ENCODE results near the gene REG1B.

The REG1B gene, protein sequence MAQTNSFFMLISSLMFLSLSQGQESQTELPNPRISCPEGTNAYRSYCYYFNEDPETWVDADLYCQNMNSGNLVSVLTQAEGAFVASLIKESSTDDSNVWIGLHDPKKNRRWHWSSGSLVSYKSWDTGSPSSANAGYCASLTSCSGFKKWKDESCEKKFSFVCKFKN

DNA sequence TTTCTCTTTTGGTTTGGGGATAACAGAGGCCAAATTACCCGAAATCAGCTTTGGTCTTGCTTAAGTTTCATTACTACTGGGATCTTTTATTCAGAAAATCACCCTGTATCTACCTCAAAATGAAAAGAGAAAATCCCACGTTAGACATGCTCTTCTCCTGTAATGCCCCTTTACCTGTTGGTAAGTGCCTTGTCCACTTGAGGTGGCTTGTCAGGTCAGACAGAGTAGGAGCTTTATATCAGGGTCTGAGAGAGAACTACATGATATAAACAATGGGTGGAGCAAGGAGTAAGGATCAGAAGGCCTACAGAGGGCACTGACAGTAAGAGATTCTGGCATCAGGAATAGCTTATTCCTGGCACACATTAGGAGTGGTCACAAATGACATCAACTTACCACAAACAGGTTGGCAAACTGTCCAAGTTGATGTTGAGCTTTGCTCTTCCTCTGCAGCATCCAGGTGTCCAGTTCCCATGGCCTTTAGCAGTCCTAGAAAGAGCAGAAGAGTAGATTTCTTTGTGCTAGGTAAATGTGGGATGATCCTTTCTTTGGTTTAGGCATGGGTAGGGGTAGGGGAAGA is at the start of gene REG1B:
REG1B (minus strand) TSS at position 209 of the 580 bp plus-strand sequence. CDS start 381 bp downstream, outside the sequence.
- no peak for DNase-seq (ENCODE audit: low spot score)

DNA sequence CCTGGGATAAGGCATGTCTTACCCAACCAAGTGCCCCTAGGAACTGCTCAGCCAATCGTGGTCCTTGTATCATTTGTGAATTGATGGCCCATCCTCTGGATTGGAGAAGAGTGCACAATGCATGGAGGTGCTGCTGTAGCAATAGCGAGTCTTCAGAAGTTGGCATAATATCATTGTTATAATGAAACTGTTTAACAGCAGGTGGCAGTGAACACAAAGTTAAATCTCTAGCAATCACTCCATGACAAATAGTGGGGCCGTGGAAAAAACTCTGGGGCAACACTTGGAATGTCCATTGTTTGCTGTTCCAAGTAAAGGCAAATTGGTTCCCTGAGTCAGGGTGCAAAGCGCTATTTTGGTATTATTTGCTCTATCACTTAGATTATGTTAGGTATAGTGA is 43.9 kb upstream of the REG1B start:
- DNase-seq (ENCODE audit: low spot score): no peak

DNA sequence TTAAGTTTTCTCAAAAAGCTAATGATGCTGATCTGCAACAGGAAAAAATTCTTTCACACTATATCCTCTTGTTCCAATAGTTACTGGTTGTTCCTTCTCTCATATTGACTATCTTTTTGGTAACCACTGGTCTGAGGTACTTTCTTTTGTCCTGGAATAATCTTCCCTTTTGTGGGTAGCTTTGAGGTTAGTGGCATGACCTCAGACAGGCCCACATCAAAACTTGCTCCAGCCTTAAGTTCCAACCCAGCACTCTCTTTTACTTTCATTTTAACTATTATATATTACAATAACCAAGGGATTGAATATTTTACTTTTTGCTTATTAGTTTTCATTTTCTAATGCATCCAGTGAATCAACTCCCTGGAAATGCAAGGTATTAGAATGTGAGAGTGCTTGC is 42.0 kb upstream of the REG1B start:
- DNase-seq (ENCODE audit: low spot score): no peak

DNA sequence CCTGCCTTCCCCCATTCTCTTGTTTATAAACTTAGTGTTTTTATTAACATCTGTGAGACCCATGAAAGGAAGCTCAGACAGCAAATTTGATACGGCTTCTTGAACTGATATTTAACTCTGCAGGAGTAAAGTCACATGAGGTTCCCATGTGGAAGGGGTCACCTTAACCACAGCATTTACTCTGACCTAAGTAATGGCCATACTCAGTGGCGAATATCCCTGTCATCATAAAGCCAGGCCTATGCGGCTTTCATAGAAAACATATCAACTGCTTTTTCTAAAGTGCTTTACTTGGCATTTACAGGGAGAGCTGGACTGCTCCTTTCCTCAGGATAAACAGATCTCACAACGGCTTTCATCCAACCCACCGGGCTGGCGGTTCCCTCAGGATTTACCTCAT is 41.5 kb upstream of the REG1B start:
- DNase-seq (ENCODE audit: low spot score): no peak

DNA sequence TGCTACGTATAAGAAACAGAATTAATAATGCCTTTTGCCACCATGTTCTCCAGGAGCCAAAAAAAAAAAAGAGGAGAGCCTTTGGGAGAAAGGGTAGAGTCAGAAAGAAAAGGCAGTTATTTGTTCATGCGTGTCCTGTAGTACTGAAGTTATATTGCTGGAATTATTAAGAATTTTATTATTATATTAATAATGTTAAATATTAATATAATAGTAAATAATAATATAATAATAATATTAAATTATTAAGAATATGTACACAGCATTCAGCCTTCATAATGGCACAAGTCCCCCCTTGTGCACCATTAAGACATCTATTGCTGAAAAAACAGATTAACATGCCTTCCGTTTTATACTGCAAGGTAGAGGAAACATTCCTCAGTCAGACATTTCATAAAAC is 40.6 kb upstream of the REG1B start:
- DNase-seq (ENCODE audit: low spot score): no peak

DNA sequence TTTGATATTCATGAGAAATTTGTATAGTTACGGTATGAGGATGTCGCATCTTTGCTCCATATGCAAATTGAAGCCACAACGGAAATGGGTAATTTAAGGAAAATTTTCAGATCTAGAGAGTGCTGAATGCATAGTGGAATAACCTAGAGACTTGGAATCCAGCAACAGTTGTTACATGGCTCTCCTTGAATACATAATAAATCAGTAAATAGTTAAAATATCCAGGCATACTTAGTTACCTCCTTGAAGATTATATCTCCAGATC is 37.9 kb upstream of the REG1B start:
- DNase-seq (ENCODE audit: low spot score): no peak

DNA sequence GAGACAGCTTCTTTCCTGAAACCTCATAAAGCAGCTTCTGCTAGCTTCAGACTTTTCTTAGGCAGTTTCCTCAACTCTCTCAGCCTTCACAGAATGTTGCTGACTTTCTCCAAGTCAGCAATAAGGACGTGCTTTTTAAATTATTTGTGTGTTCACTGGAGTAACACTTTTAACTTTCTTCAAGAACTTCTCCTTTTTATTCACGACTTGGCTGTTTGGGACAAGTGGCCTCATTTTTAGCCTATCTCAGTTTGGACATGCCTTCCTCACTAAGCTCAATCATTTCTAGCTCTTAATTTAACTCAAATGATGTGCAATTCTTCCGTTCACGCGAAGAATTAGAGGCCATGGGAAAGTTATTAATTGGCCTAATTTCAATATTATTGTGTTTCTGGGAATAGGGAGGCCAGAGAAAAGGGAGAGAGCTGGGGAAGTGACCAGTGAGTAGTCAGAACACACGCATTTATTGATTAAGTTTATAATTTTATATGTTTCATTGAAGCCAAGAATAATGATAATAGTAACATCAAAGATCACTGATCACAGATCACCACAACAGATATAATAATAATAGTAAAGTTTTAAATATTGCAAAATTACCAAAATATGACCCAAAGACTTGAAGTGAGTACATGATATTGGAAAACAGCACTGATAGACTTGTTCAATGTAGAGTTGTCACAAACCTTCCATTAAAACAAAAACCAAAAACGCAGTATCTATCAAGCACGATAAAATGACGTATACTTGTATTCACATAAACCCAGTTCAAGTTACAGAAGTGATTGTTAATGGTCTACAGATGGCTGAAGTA is 37.3 kb upstream of the REG1B start:
- DNase-seq (ENCODE audit: low spot score): no peak

DNA sequence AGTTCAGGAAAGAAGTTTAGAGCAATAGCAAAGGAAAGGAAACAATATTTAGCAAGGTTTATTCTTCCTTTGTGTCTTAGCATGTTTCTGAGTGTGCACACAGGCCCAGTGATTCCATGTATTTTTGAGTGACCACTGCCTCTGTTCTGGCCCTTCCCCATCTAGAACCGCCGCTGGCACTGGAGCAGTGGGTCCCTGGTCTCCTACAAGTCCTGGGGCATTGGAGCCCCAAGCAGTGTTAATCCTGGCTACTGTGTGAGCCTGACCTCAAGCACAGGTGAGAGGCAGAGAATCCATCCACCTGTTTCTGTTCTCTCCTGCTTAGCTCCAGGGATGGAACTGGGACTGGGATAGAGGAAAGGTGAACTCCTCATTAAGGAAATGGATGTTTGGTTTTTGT is 34.9 kb upstream of the REG1B start:
- no peak for DNase-seq (ENCODE audit: low spot score)

DNA sequence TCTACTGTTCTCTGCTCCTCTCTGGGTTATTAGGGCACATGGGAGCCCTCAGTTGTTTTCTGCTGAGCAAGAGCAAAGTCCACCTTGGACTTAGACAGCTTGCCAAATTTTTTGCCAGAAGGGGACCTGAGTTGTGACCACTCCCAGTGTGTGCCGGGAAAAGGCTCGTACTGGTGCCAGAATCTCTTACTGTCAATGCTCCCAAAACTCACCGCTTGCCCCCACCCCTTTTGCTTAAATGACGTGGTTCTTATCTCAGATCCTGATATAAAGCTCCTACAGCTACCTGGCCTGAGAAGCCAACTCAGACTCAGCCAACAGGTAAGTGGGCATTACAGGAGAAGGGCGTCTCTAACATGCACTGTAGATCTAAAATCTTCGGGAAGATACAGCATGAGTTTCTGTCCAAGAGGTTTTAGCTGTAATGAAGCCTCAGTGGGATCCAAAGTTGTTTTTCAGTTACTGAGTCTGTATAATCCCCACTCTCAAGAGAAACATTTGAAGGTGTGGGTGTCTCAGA is 32.5 kb upstream of the REG1B start, which contains the start of gene REG1A:
REG1A (plus strand) TSS at position 295 of the 520 bp plus-strand sequence. CDS start 374 bp downstream, outside the sequence.
- DNase-seq (ENCODE audit: low spot score): no peak

DNA sequence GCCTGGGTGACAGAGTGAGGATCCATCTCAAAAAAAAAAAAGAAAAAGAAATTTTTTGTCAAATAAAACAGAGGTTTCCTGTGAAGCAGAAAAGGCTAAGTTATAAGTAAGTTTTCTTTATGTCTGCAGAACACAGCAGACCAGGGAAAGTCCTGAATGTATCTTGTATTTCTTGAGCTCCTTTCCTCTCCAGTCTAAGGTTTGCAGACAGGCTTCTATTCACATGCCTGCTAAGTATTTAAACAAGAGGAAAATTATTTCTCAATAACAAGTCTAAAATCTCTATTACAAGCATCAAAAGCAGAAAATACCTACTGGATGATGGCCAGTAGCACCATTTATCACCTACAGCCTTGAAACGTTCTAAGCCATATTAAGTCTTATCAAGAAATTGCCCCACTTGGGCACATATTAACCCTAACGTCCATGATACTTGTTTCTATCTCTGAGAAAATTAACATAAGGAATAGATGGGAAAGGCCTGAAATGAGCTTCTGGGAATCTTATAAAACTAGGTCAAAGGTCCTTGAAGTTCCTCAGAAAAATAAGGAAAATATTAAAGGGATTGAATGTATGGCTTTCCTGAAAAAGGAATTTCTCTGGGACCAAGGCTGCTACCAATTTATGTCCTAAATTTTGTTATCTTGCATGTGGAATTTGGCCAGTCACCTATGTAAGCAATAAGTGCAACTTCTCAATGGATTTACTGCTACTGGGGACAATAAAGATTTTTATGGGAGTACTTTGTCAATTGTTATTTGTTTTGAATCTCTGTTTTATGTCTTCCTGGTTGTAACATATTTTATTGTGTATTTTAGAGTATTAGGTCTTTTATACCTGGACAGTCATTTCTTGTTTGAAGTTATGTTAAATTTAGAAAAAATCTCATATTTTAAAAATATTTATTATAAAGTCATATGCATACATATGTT is 29.5 kb upstream of the REG1B start:
- no peak for DNase-seq (ENCODE audit: low spot score)

DNA sequence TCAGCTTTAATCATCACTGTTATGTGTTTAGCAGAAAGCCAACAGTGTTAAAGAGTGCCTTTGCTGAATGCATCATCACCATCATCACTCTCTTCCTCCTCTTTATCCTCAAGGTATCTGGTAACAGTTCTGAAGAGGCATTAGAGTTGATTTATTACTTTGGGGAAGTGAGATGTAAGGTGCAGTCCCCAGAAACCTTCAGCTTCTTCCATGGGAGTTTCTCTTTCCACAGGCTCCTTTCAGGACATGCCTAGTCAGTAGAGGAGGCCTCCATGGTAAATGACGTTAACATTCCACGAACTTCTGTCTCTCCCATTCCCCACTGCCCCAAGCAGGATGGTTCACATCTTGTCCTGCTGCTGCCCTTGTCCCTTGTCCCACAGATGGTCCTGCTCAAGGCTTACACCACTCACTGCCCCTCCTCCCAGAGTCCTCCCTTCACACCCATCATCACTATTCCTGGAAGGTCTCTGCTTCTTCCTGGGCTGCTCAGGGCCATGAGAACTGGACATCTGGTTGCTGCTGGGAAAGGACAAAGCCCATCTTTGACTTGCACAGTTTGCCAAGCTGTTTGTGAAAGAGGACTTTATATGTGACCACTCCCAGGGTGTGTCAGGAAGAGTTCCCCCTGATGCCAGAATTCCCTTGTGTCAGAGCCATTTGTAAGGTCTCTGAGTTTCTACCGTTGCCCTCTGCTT is 27.2 kb upstream of the REG1B start:
- no peak for DNase-seq (ENCODE audit: low spot score)

DNA sequence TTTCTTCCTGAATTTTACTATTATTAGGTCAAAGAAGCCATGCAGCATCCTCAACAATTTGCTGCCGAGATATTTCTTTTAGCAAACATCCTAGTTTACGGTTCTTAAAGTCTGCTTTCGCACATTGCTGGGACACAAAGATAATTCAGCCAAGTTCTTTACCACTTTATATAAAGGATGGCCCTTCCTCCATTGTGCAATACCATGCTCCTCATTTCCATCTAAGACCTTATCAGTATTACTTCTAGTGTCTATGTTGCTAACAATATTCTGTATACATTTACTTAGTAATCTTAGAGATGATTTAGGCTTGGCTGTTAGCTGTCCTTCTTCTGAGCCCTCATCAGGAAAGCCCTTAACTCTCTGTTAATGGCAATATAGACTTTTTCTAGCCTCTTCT is 24.5 kb upstream of the REG1B start:
- no peak for DNase-seq (ENCODE audit: low spot score)

DNA sequence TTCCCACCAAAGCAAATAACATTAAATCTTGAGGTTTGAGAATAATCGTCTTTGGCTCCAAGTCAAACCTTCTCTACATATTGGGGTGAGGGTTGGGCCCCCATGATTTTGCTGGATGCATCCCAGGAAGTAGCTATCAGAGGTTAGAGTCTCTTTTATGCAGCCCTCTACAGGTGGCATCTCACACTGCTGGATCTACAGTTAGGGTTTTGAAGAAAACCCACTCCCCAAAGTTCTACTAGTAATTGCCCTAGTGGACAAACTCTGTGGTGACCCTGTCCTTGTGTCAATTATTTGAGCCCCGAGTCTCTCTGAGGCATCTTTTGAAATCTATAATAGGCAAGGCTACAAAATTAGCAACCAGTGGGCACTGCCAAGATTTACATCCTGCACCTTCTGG is 17.5 kb upstream of the REG1B start:
- DNase-seq (ENCODE audit: low spot score): no peak

DNA sequence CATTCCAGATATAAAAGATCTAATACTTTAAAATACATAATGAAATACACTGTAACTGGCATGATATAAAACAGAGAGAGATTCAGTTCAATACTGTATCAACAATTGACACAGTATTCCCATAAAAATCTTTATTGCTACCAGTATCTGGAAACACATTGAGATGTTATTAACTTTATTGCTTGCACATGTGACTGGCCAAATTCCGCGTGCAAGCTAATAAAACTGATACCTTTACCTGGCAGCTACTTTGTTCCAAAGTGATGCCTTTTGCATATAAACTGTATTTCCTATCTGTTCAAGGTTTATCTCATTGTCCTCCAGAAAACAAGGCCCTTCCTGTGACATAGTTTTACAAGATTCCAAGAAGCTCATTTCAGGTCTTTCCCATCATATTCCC is 15.4 kb upstream of the REG1B start:
- DNase-seq (ENCODE audit: low spot score): no peak

DNA sequence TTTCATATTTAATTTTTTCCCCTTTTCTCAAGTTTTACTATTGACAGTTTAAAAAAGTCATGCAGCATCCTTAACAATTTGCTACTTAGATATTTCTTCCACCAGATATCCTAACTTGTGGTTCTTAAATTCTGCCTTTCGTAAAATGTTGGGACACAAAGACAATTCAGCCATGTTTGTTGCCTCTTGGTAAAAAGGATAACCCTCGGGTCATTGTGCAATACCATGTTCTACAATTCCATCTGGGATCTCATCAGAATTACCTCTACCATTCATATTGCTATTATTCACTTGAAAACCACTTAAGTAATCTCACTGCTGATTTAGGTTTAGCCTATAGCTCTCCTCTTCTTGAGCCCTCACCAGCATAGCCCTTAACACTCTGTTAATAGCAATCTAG is 13.2 kb upstream of the REG1B start:
- DNase-seq (ENCODE audit: low spot score): no peak

DNA sequence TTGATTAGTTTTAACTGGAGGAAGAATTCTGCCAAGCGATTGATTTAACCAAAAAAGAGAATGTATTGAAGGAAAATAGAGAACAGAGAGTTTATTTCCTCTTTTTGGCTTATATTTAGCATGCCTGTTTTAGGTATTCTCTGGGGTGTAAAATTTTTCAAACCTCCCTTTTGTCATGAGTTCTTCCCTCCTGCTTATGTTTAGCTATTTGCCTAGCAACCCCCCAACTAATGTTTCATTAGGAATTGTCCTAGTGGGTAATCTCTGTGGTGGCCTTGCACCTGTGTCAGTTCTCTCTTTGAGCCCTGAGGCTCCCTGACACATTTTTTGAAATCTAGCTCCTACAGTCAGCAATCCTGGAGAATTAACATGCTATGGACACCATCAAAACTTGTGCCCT is 12.5 kb upstream of the REG1B start:
- no peak for DNase-seq (ENCODE audit: low spot score)

DNA sequence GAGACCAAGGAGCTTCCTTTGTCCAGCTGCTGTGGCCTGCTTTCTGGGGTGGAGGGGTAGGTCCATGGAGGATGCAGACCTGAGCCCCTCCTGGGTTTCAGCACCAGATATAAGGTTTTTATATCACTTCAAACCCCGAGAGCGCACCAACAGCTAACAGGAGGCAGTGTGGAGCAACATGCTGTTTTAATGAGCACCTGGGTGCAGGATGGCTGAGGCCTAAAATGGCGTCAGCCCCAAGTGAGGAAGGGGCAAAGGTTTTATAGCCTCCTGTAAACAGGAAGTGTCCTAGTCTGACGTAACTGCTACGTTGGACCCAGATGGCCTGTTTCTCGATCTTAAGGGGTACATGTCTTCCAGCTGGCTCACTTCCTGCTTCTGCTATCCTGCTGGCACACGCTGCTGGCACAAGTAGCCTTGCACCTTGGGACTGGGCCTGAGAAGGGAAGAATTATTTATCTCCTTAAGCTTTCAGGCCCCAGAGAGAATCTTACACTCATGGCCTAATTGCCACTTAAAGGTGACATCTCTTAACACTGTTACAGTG is 11.4 kb upstream of the REG1B start:
- DNase-seq (ENCODE audit: low spot score): no peak

DNA sequence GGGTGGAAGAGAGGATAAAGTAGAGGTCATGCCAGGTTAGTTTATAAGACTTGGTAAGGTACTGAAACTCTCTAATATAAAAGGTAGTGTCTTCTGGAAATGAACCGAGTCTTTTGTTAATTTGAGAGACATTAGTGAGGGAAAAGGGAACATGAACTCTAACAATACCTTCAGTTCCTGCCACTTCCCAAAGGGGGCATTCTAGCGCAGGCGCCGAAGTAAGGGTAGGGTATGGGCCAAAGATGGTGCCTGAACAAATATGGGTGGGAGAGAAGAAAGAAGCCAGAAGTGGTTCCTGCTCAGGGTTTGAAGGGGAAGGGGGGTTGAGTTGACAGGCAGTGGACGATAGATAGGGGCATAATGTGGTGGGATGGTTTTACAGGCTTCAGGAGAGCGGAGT is 10.1 kb upstream of the REG1B start:
- no peak for DNase-seq (ENCODE audit: low spot score)

DNA sequence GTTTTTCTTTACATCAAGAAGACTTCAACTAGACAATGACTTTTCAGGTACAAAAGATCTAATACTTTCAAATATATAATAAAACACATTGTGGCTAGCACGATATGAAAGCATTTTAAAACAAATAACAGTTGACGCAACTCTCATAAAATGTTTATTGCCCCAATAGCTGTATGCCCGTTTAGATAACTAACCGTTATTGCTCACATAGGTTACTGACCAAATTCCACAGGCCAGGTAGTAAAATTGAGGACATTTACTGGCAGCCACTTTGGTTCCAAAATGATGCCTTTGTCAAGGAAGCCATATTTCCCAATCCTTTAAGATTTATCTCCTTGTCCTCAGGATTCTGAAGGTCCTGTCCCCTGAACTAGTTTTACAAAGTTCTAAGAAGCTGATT is 2.9 kb upstream of the REG1B start:
- DNase-seq (ENCODE audit: low spot score): no peak

DNA sequence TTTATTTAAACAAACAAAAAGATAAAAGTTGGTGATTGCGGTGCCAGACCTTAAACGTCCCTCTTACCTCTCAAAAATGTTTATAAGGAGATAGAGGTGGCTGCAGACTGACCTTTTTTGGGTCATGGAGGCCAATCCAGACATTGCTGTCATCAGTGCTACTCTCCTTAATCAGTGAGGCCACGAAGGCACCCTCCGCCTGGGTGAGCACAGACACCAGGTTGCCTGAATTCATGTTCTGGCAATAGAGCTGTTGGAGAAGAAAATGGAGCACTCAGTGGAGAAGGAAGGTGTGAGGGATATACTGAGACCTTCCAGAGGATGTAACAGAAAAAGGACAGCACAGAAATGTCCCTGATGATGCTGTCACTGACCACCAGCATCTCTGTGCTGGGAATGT is 1.5 kb downstream of the REG1B start:
- DNase-seq (ENCODE audit: low spot score): no peak

DNA sequence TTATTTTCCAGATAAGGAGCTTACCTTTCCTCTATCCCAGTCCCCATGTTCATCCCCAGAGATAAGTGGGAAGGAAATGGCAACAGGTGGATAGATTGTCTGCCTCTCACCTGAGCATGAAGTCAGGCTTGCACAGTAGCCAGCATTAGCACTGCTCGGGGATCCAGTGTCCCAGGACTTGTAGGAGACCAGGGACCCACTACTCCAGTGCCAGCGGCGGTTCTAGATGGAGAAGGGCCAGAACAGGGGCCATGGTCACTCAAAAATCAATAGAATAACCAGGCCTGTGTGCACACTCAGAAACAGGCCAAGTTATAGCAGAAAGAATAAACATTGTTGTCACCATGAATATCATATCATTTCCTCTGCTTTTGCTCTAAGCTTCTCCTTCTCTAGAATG is 2.4 kb downstream of the REG1B start:
- no peak for DNase-seq (ENCODE audit: low spot score)

Data from iPS-NIHi11 (cell line).